Measurements from ENCODE around the gene APEX1.

Gene APEX1

DNA sequence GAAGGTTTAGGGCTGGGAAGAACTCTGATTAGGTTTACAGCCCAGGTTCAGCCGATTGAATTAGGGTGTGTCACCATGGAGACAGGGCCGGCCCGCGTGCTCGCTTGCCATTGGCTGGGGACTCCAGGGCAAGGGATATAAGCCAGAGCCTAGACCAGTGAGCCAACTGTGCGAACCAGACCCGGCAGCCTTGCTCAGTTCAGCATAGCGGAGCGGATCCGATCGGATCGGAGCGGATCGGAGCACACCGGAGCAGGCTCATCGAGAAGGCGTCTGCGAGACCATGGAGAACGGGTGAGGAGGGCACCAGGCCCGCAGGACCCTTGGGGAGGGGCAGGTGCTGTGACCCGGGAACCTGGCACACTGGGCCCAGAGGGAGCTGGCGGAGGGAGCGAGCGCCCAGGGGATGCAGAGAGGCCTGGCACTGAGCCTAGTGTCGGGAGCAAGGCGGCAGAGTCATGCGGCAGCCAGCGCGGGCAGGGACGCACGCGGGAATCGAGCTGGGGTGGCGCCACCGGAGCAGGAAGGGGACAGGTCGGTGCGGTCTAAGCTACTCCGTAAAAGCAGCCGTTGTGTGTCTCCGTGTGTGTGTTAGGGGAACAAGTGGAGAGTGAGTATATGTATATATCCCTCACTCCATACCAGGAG is 14.3 kb downstream of the APEX1 start, which contains the start of gene PNP:
PNP (plus strand) TSS at position 165 of the 648 bp plus-strand sequence; CDS start at position 284, 119 bp downstream.
- H3K4me3 ChIP-seq (ENCODE audit: low read depth, low read length) = peak within 1 kb of the TSS; percentile 81
- TF ChIP-seq CTCF (IDR thresholded peaks at IDR 0.05; ENCODE audit: low read depth, low read length) = no peak

- TF ChIP-seq CTCF (IDR thresholded peaks at IDR 0.05; ENCODE audit: low read depth, low read length) = no peak
- peak overlapping the region; percentile 81 for H3K4me3 ChIP-seq (ENCODE audit: low read depth, low read length)
These were observed 15.0 kb downstream of the APEX1 start for GRCh38 chr14:20469890-20470602.

DNA sequence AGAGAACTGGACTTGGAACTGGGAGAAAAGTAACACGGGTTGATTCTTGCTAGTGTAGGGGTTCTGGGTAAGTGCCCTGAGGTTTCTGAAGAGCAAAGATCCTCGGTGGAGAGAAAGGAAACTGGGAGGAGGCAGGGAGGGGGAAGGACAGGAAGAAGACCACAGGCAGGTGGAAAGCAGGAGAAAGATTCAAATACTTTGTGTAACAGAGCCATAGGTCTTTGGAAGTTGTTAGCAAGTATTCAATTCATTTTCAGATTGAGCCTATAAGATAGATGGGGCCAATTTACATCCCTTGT is 15.5 kb downstream of the APEX1 start:
- H3K4me3 ChIP-seq (ENCODE audit: low read depth, low read length) = peak overlapping the region; percentile 81
- TF ChIP-seq CTCF (IDR thresholded peaks at IDR 0.05; ENCODE audit: low read depth, low read length) = no peak

DNA sequence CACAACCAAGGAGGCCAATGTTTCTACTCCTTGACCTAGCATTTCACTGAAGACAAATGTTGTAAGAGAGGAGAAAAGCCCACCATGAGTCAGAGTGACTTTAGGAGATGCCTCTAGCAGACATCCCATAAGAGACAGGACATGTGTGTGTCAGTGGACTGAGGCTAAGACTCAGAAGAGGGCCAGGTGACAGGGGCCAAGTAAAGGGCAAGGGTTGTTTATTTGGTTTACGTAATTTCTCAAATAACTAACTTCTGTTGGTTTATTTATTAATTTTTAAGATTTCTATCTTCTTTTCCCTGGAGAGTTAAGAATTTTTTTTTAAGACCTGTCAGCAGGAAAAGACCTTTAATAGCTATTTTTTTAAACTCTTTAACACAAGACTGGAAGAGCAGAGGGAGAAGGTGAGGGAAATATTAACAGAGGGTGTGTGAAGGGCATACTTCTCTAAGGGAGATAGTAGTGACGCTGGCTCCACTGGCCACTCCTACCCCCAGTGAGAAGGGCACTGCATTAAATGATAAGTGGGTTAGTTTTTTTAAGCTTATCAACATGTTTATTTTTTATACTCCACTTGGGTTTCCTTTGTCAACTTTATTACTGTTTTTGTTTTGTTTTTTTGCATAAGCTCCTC is 17.6 kb downstream of the APEX1 start:
- H3K4me3 ChIP-seq (ENCODE audit: low read depth, low read length) = no peak overlapping the region
- no peak for TF ChIP-seq CTCF (IDR thresholded peaks at IDR 0.05; ENCODE audit: low read depth, low read length)

- H3K4me3 ChIP-seq (ENCODE audit: low read depth, low read length) = no peak overlapping the region
- TF ChIP-seq CTCF (IDR thresholded peaks at IDR 0.05; ENCODE audit: low read depth, low read length) = no peak
These were observed 21.8 kb downstream of the APEX1 start for GRCh38 chr14:20476776-20477175.

DNA sequence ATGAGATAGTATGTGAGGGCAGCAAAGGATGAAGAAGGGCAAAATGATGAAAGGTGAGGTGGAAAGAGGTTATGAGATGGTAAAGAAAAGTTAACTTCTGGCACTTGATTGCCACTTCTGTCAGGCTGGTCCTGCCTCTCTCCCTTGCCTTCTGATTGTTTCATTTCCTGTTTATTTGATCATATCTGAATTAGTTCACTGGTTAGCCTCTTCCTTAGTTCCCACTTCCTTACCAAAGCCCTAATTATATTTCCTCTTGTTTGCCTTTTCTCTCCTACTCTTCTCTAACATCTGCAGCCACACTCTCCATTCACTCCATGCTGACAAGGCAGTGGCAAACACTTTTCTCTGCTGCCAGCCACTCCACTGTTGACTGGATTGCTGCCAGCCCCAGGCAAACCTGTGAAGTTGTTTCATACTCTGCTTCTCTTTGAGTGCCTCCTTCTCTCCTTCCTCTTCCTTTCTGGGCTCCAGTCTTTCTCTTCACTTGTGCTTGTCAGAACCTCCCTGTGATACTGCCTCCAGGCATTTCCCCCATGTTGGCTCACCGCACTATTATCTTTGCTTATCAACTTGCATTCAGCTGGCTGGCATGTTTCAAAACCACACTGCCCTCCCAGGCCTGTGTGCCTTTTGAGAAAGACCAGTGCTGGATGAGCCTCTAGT is 22.3 kb downstream of the APEX1 start:
- no peak for TF ChIP-seq CTCF (IDR thresholded peaks at IDR 0.05; ENCODE audit: low read depth, low read length)
- H3K4me3 ChIP-seq (ENCODE audit: low read depth, low read length) = no peak overlapping the region
